Activated naive CD8-positive, alpha-beta T cell (primary cell): Measurements from ENCODE around the gene ADGRG7.
A peak's percentile ranks its signal among the peaks of the same experiment; 100 is the strongest.
"Not testable (repeated sequence)": the region's sequence is repeated elsewhere in the genome, so short reads cannot be mapped to it uniquely, and the experiment has no call there.

Experiments
- H3K27ac Mint-ChIP-seq: one replicate; pipeline ENCODE4 v1.8.0; 2021; ENCODE audit warnings: mixed read lengths
- H3K27me3 Mint-ChIP-seq: one replicate; pipeline ENCODE4 v1.8.0; 2021; ENCODE audit warnings: mixed read lengths
- H3K36me3 Mint-ChIP-seq: one replicate; pipeline ENCODE4 v1.8.0; 2021; ENCODE audit warnings: mixed read lengths
- H3K4me1 Mint-ChIP-seq: one replicate; pipeline ENCODE4 v1.8.0; 2021; ENCODE audit warnings: low read depth, mixed read lengths
- H3K4me3 Mint-ChIP-seq: one replicate; pipeline ENCODE4 v1.8.0; 2021; ENCODE audit warnings: mild to moderate bottlenecking, mixed read lengths
- H3K9me3 Mint-ChIP-seq: one replicate; pipeline ENCODE4 v1.8.0; 2021; ENCODE audit warnings: low read depth, mixed read lengths

ADGRG7 gene

GRCh38 chr3:100650651-100651619 is 41.5 kb downstream of the ADGRG7 start:
- H3K36me3 Mint-ChIP-seq = no peaks in the 10 kb centered on the region

GRCh38 chr3:100653604-100654294 is 44.3 kb downstream of the ADGRG7 start:
- no peaks in the 10 kb centered on the region for H3K9me3 Mint-ChIP-seq
- no peaks in the 10 kb centered on the region for H3K27me3 Mint-ChIP-seq
- no peak overlapping the region for H3K4me3 Mint-ChIP-seq
- H3K36me3 Mint-ChIP-seq = no peaks in the 10 kb centered on the region
- H3K4me1 Mint-ChIP-seq = peaks cover 12% of the 10 kb centered on the region
- no peak overlapping the region for H3K27ac Mint-ChIP-seq

More at GRCh38 chr3:100650651-100651619, 41.5 kb downstream of the ADGRG7 start:
- H3K4me1 Mint-ChIP-seq = peaks cover 12% of the 10 kb centered on the region
- no peaks in the 10 kb centered on the region for H3K27me3 Mint-ChIP-seq
- H3K4me3 Mint-ChIP-seq = peak overlapping the region; percentile 57
- peak overlapping the region; percentile 85 for H3K27ac Mint-ChIP-seq
- H3K9me3 Mint-ChIP-seq = no peaks in the 10 kb centered on the region

- H3K27ac Mint-ChIP-seq = no peak overlapping the region
Measured at GRCh38 chr3:100656945-100657344, 47.5 kb downstream of the ADGRG7 start.

GRCh38 chr3:100661294-100661693 is 51.9 kb downstream of the ADGRG7 start:
- H3K36me3 Mint-ChIP-seq, H3K27me3 Mint-ChIP-seq, H3K27ac Mint-ChIP-seq, H3K9me3 Mint-ChIP-seq, H3K4me3 Mint-ChIP-seq: not testable (repeated sequence)
- peaks cover 20% of the 10 kb centered on the region for H3K4me1 Mint-ChIP-seq

More at GRCh38 chr3:100656945-100657344, 47.5 kb downstream of the ADGRG7 start:
- no peaks in the 10 kb centered on the region for H3K4me1 Mint-ChIP-seq
- H3K27me3 Mint-ChIP-seq = no peaks in the 10 kb centered on the region
- H3K4me3 Mint-ChIP-seq = no peak overlapping the region
- H3K9me3 Mint-ChIP-seq = no peaks in the 10 kb centered on the region
- no peaks in the 10 kb centered on the region for H3K36me3 Mint-ChIP-seq

- no peaks in the 10 kb centered on the region for H3K36me3 Mint-ChIP-seq
Measured at GRCh38 chr3:100662113-100662823, 52.9 kb downstream of the ADGRG7 start.

GRCh38 chr3:100665230-100665629 is 55.8 kb downstream of the ADGRG7 start:
- Mint-ChIP-seq H3K4me3 (peak overlapping the region; percentile 31), H3K9me3 (peaks cover 4% of the 10 kb centered on the region), H3K4me1 (peaks cover 20% of the 10 kb centered on the region), H3K36me3 (peaks cover 3% of the 10 kb centered on the region), H3K27me3 (no peaks in the 10 kb centered on the region), H3K27ac (peak overlapping the region; percentile 75)

More at GRCh38 chr3:100662113-100662823, 52.9 kb downstream of the ADGRG7 start:
- Mint-ChIP-seq H3K27ac (no peak overlapping the region), H3K4me1 (peaks cover 20% of the 10 kb centered on the region), H3K27me3 (no peaks in the 10 kb centered on the region), H3K9me3 (no peaks in the 10 kb centered on the region), H3K4me3 (no peak overlapping the region)

GRCh38 chr3:100666699-100667098 is 57.3 kb downstream of the ADGRG7 start:
- Mint-ChIP-seq H3K4me1 (peaks cover 20% of the 10 kb centered on the region), H3K9me3 (peaks cover 14% of the 10 kb centered on the region)
- not testable (repeated sequence) for H3K36me3 Mint-ChIP-seq, H3K27me3 Mint-ChIP-seq, H3K27ac Mint-ChIP-seq, H3K4me3 Mint-ChIP-seq

- peaks cover 14% of the 10 kb centered on the region for H3K9me3 Mint-ChIP-seq
- peaks cover 20% of the 10 kb centered on the region for H3K4me1 Mint-ChIP-seq
- not testable (repeated sequence) for H3K27me3 Mint-ChIP-seq, H3K36me3 Mint-ChIP-seq, H3K27ac Mint-ChIP-seq, H3K4me3 Mint-ChIP-seq
Measured at GRCh38 chr3:100667316-100667715, 57.9 kb downstream of the ADGRG7 start.

GRCh38 chr3:100670995-100671394 is 61.6 kb downstream of the ADGRG7 start:
- H3K36me3 Mint-ChIP-seq, H3K27me3 Mint-ChIP-seq, H3K4me3 Mint-ChIP-seq, H3K4me1 Mint-ChIP-seq, H3K27ac Mint-ChIP-seq: not testable (repeated sequence)
- H3K9me3 Mint-ChIP-seq = peaks cover 14% of the 10 kb centered on the region

- Mint-ChIP-seq H3K27ac (no peak overlapping the region), H3K36me3 (peaks cover 2% of the 10 kb centered on the region), H3K4me3 (no peak overlapping the region), H3K9me3 (no peaks in the 10 kb centered on the region), H3K4me1 (no peaks in the 10 kb centered on the region), H3K27me3 (peaks cover 4% of the 10 kb centered on the region)
Measured at GRCh38 chr3:100681496-100681895, 72.1 kb downstream of the ADGRG7 start.

- no peak overlapping the region for H3K27ac Mint-ChIP-seq
- no peaks in the 10 kb centered on the region for H3K4me1 Mint-ChIP-seq
- H3K9me3 Mint-ChIP-seq = no peaks in the 10 kb centered on the region
- peaks cover 4% of the 10 kb centered on the region for H3K27me3 Mint-ChIP-seq
- no peak overlapping the region for H3K4me3 Mint-ChIP-seq
- H3K36me3 Mint-ChIP-seq = peaks cover 2% of the 10 kb centered on the region
Measured at GRCh38 chr3:100682056-100682853, 72.9 kb downstream of the ADGRG7 start.

GRCh38 chr3:100682854-100683760 is 73.7 kb downstream of the ADGRG7 start:
- Mint-ChIP-seq H3K27me3 (peaks cover 4% of the 10 kb centered on the region), H3K9me3 (no peaks in the 10 kb centered on the region), H3K4me3 (no peak overlapping the region), H3K27ac (no peak overlapping the region), H3K36me3 (peaks cover 2% of the 10 kb centered on the region), H3K4me1 (no peaks in the 10 kb centered on the region)

GRCh38 chr3:100693225-100693624 is 83.8 kb downstream of the ADGRG7 start:
- Mint-ChIP-seq H3K27me3 (peaks cover 18% of the 10 kb centered on the region), H3K27ac (no peak overlapping the region), H3K4me1 (no peaks in the 10 kb centered on the region), H3K9me3 (no peaks in the 10 kb centered on the region), H3K36me3 (peaks cover 3% of the 10 kb centered on the region), H3K4me3 (no peak overlapping the region)
